OCI-LY1 (cell line): ENCODE measurements around the gene TPRA1.

Source experiments
- H2AFZ ChIP-seq: fragments of 200-600 bp; sonication (generic), shearing (Covaris generic); 2 replicates; pipeline ENCODE4 v1.6.0; 2014; ENCODE audit warnings: antibody characterized with exemption, mild to moderate bottlenecking, low read length
- H3F3A ChIP-seq: fragments of 200-600 bp; sonication (generic), shearing (Covaris generic); 2 replicates; pipeline ENCODE4 v1.6.0; 2014; ENCODE audit warnings: mild to moderate bottlenecking, antibody characterized with exemption, low read length, moderate library complexity; ENCODE audit not compliant: insufficient read depth
- H3K27ac ChIP-seq: fragments of 200-600 bp; sonication (generic); 2 replicates; pipeline ENCODE4 v1.5.1; 2014; ENCODE audit warnings: low read length, mixed run types, mild to moderate bottlenecking, low read depth; ENCODE audit not compliant: poor library complexity, severe bottlenecking
- H3K27me3 ChIP-seq: fragments of 200-600 bp; sonication (generic); 2 replicates; pipeline ENCODE4 v1.6.0; 2014; ENCODE audit warnings: antibody characterized with exemption, mild to moderate bottlenecking, low read length, moderate library complexity; ENCODE audit not compliant: insufficient read depth
- H3K36me3 ChIP-seq: fragments of 200-600 bp; sonication (generic); 2 replicates; pipeline ENCODE4 v1.6.1; 2014; ENCODE audit warnings: mild to moderate bottlenecking, antibody characterized with exemption, low read length, moderate library complexity, mixed read lengths; ENCODE audit not compliant: insufficient read depth
- H3K4me1 ChIP-seq: fragments of 200-600 bp; sonication (generic); 2 replicates; pipeline ENCODE4 v1.5.1; 2014; ENCODE audit warnings: mild to moderate bottlenecking, low read length, moderate library complexity; ENCODE audit not compliant: insufficient read depth, severe bottlenecking
- H3K4me2 ChIP-seq: fragments of 200-600 bp; sonication (generic), shearing (Covaris generic); 2 replicates; pipeline ENCODE4 v1.6.1; 2014; ENCODE audit warnings: low read length
- H3K4me3 ChIP-seq: fragments of 200-600 bp; sonication (generic); 2 replicates; pipeline ENCODE4 v1.5.1; 2014; ENCODE audit warnings: low read length, low read depth, mild to moderate bottlenecking, mixed read lengths; ENCODE audit not compliant: poor library complexity, severe bottlenecking
- H3K79me2 ChIP-seq: fragments of 200-600 bp; shearing (Covaris generic); 2 replicates; pipeline ENCODE4 v1.6.1; 2016; ENCODE audit warnings: mixed run types, low read length, mixed read lengths; ENCODE audit not compliant: insufficient read depth
- H3K9ac ChIP-seq: fragments of 200-600 bp; sonication (generic), shearing (Covaris generic); 2 replicates; pipeline ENCODE4 v1.6.1; 2014; ENCODE audit warnings: mild to moderate bottlenecking, low read length, mixed read lengths
- H3K9me2 ChIP-seq: fragments of 200-600 bp; sonication (generic), shearing (Covaris generic); 2 replicates; pipeline ENCODE4 v1.6.1; 2014; ENCODE audit warnings: low read depth, mild to moderate bottlenecking, low read length, mixed read lengths
- H3K9me3 ChIP-seq: fragments of 200-600 bp; shearing (Covaris generic); 2 replicates; pipeline ENCODE4 v1.6.1; 2014; ENCODE audit warnings: low read length, mixed read lengths
- H4K20me1 ChIP-seq: fragments of 200-600 bp; sonication (generic), shearing (Covaris generic); 2 replicates; pipeline ENCODE4 v1.6.0; 2016; ENCODE audit warnings: mild to moderate bottlenecking, low read length; ENCODE audit not compliant: insufficient read depth
- CTCF ChIP-seq: fragments of 200-600 bp; sonication (generic), shearing (Covaris generic); IDR thresholded peaks from 2 replicates; pipeline ENCODE4 v1.5.1; 2017; ENCODE audit warnings: mild to moderate bottlenecking, antibody characterized with exemption, low read length, moderate library complexity, mixed read lengths
- EZH2 ChIP-seq: fragments of 200-600 bp; sonication (generic), shearing (Covaris generic); IDR thresholded peaks from 2 replicates; pipeline ENCODE4 v1.8.0; 2017; ENCODE audit warnings: borderline replicate concordance, mixed run types, mild to moderate bottlenecking, antibody characterized with exemption, low read length, moderate library complexity, mixed read lengths

The TPRA1 gene

GRCh38 chr3:127629467-127630403, 39.2 kb upstream of the TPRA1 start:
- Histone ChIP-seq H3F3A (no peaks in the 10 kb centered on the region), H3K9me3 (no peaks in the 10 kb centered on the region), H2AFZ (no peak overlapping the region), H3K27me3 (no peaks in the 10 kb centered on the region; the same call in 1 of the 2 replicates), H3K4me2 (peak overlapping the region; percentile 62), H3K4me1 (peaks cover 24% of the 10 kb centered on the region), H3K36me3 (no peaks in the 10 kb centered on the region), H3K79me2 (peaks cover 5% of the 10 kb centered on the region; the same call in 1 of the 2 replicates), H3K9ac (peak overlapping the region; percentile 68), H3K4me3 (peak overlapping the region; percentile 58), H4K20me1 (no peaks in the 10 kb centered on the region), H3K9me2 (no peaks in the 10 kb centered on the region), H3K27ac (peak overlapping the region; percentile 33)
- TF ChIP-seq CTCF (no peak), EZH2 (no peak)

GRCh38 chr3:127628788-127629466, 38.4 kb upstream of the TPRA1 start, which contains the start of gene PODXL2:
Gene PODXL2, plus strand, starts transcription at chr3:127629185. Its CDS starts 35 bp downstream, at chr3:127629220.
- H3K4me3 ChIP-seq = peak within 1 kb of the TSS; percentile 58
- peak within 1 kb of the TSS; percentile 33 for H3K27ac ChIP-seq
- no peaks in the 10 kb centered on the region for H4K20me1 ChIP-seq
- H3K36me3 ChIP-seq = no peaks in the 10 kb centered on the region
- peaks cover 24% of the 10 kb centered on the region for H3K4me1 ChIP-seq
- peak within 1 kb of the TSS; percentile 68 for H3K9ac ChIP-seq
- no peak within 1 kb of the TSS for H2AFZ ChIP-seq
- peaks cover 5% of the 10 kb centered on the region; the same call in 1 of the 2 replicates for H3K79me2 ChIP-seq
- H3K27me3 ChIP-seq = no peaks in the 10 kb centered on the region; the same call in 1 of the 2 replicates
- no peaks in the 10 kb centered on the region for H3F3A ChIP-seq
- H3K4me2 ChIP-seq = peak within 1 kb of the TSS; percentile 62
- no peaks in the 10 kb centered on the region for H3K9me2 ChIP-seq
- no peaks in the 10 kb centered on the region for H3K9me3 ChIP-seq
- TF ChIP-seq EZH2 (no peak), CTCF (no peak)

- Histone ChIP-seq H3K9me2 (no peaks in the 10 kb centered on the region), H3F3A (no peaks in the 10 kb centered on the region), H4K20me1 (no peaks in the 10 kb centered on the region), H3K36me3 (no peaks in the 10 kb centered on the region), H3K9ac (no peak overlapping the region), H3K4me3 (no peak overlapping the region), H3K4me1 (peaks cover 24% of the 10 kb centered on the region), H3K27ac (no peak overlapping the region), H3K79me2 (peaks cover 5% of the 10 kb centered on the region; the same call in 1 of the 2 replicates), H3K9me3 (no peaks in the 10 kb centered on the region), H3K4me2 (no peak overlapping the region), H2AFZ (no peak overlapping the region), H3K27me3 (no peaks in the 10 kb centered on the region; the same call in 1 of the 2 replicates)
- TF ChIP-seq EZH2 = no peak
- TF ChIP-seq CTCF = no peak
Measured at GRCh38 chr3:127628426-127628787, 37.9 kb upstream of the TPRA1 start.
